Measurements from ENCODE around the gene MEI4. TPM values are rescaled to one million over a fixed set of nuclear protein-coding genes. Genes with fewer than 3 reads are reported as not detected.

MEI4 gene
- total RNA-seq (2013; cell fraction: nucleolus; rRNA removed), result not detected in 2 replicates
- not detected in 2 replicates for total RNA-seq (2014; rRNA removed)
- not detected in 2 replicates for total RNA-seq (2014; rRNA removed; fragmentation: Illumina TruSeq; extraction: Trizol)
- total RNA-seq (2021), result not detected in 2 replicates
- not detected for polyA plus RNA-seq (2011; ENCODE audit: low read depth)
- 0.04 and 0.06 TPM in 2 replicates for polyA plus RNA-seq (2011; rRNA removed)
- 0.01 and 0.02 TPM in 2 replicates for polyA plus RNA-seq (2011; cell fraction: cytosol; rRNA removed)
- polyA plus RNA-seq (2011; cell fraction: nucleus; rRNA removed), result 0.03 TPM in 1 of 2 replicates, not detected in the other
- polyA plus RNA-seq (2012), result not detected in 2 replicates
- polyA plus RNA-seq (2014; fragmentation: Illumina TruSeq; extraction: Trizol), result 0.03 TPM in 1 of 2 replicates, not detected in the other
- polyA plus RNA-seq (2014; fragmentation: Nextera tagmentation; extraction: Ambion mirVana), result not detected
- not detected in 2 replicates for polyA plus RNA-seq (2014; rRNA removed)
- polyA plus RNA-seq (2016; fragmentation: Nextera tagmentation; extraction: Ambion mirVana), result under 1 TPM in 1 of 2 experiments, not detected in 1; 0.03 TPM
- 0.05 and 0.07 TPM in 2 replicates for polyA minus RNA-seq (2011; rRNA and poly(A)+ RNA removed)
- polyA minus RNA-seq (2011; cell fraction: cytosol; rRNA and poly(A)+ RNA removed), result not detected in 2 replicates
- polyA minus RNA-seq (2011; cell fraction: nucleus; rRNA and poly(A)+ RNA removed), result 0.12 TPM in 1 of 2 replicates, not detected in the other
- percentile 5 among the genes with signal in this experiment for Bru-seq, nascent RNA
- BruChase-seq, experiment 1, labeled RNA remaining after a 6-hour chase, result percentile 4 among the genes with signal in this experiment
- BruChase-seq, experiment 2, labeled RNA remaining after a 2-hour chase, result percentile 2 among the genes with signal in this experiment
- long read RNA-seq, experiment 1, result 0 reads
- long read RNA-seq, experiment 2, partial matches to known transcripts, result 0 of 1 reads
- long read RNA-seq, experiment 2, other reads (novel, unspliced or antisense), result 1 of 1 reads

GRCh38 chr6:77652739-77653138 lies at the start of gene MEI4:
Gene MEI4 (plus strand): TSS chr6:77653039. CDS start chr6:77690672, 37,633 bp downstream.
- CTCF ChIA-PET, result interaction anchor here (0.7 to 1.7 kb wide), 2 partner anchors 13 to 33 kb away, joined by 3 to 6 read pairs; no protein-coding TSS in a partner anchor
- no peaks in the 10 kb centered on the region for H3K4me1 ChIP-seq (ENCODE audit: control insufficient read depth, insufficient read depth, low read length)
- ATAC-seq (peak; percentile 61), DNase-seq (ENCODE audit: low read depth, low spot score) (no peak), FAIRE-seq (no peak)
- no peaks in the 10 kb centered on the region for H3K36me3 ChIP-seq (ENCODE audit: control insufficient read depth in 2 of 2, insufficient read depth in 2 of 2, low read length in 1 of 2)
- SMC1A ChIA-PET (ENCODE audit: uncharacterized antibody, unreplicated experiment), result interaction anchor here (0.6 to 1.8 kb wide), 10 partner anchors 13 to 188 kb away, joined by 3 to 8 read pairs (median 3); no protein-coding TSS in a partner anchor
- 0% methylated on average over 2 of the region's 2 CpGs for WGBS (ENCODE audit: insufficient coverage, insufficient replicate concordance, low lambda C conversion rate, missing lambda C conversion rate)
- H3K27ac ChIP-seq (ENCODE audit: control insufficient read depth, insufficient read depth), result no peak within 1 kb of the TSS
- H3K27me3 ChIP-seq (replicated peaks in 1 of 2; ENCODE audit: control insufficient read depth in 2 of 2, insufficient read depth in 2 of 2, low read length in 1 of 2), result no peaks in the 10 kb centered on the region
- H3K9me3 ChIP-seq (replicated peaks; ENCODE audit: control insufficient read depth, insufficient read depth, low read length), result no peaks in the 10 kb centered on the region
- in situ Hi-C loops (cut with MboI) (no loop called here), intact Hi-C loops (cut with micrococcal nuclease; ENCODE audit: unreplicated experiment) (no loop called here)
- BruUV-seq (replicated peaks), result no TSS peak
- no peak within 1 kb of the TSS for H3K4me2 ChIP-seq (ENCODE audit: control insufficient read depth, insufficient read depth)
- H4K20me1 ChIP-seq (ENCODE audit: control insufficient read depth, insufficient read depth), result no peaks in the 10 kb centered on the region
- H3K79me2 ChIP-seq (ENCODE audit: control insufficient read depth, insufficient read depth, low read length), result no peaks in the 10 kb centered on the region
- RAD21 ChIA-PET (ENCODE audit: unreplicated experiment), result interaction anchor here (1.1 to 1.6 kb wide), 4 partner anchors 48 to 273 kb away, joined by 3 to 4 read pairs (median 4); no protein-coding TSS in a partner anchor
- no peak within 1 kb of the TSS for H3K9ac ChIP-seq (ENCODE audit: control insufficient read depth, insufficient read depth, low read length)
- H3K4me3 ChIP-seq, result no peak within 1 kb of the TSS
- POLR2A ChIA-PET, result interaction anchor here (0.5 kb wide), 1 partner anchor 60 kb away, joined by 3 read pairs; no protein-coding TSS in a partner anchor
- no peak within 1 kb of the TSS for H2AFZ ChIP-seq (ENCODE audit: control insufficient read depth, low read depth, low read length)
- no peak for TF ChIP-seq ATF2 (IDR thresholded peaks at IDR 0.05; ENCODE audit: low read length)
- no peak for TF ChIP-seq MEF2A (IDR thresholded peaks at IDR 0.05; ENCODE audit: insufficient read depth, low read depth, low read length)
- TF ChIP-seq PAX5 (IDR thresholded peaks at IDR 0.05; ENCODE audit: borderline replicate concordance, low read depth, low read length), result no peak
- TF ChIP-seq CBFB (IDR thresholded peaks at IDR 0.05; ENCODE audit: low read depth), result no peak
- no peak for TF ChIP-seq SIX5 (IDR thresholded peaks at IDR 0.05; ENCODE audit: low read depth, low read length, severe bottlenecking)
- no peak for TF ChIP-seq MYC (IDR thresholded peaks at IDR 0.05; ENCODE audit: insufficient read depth, insufficient read length, insufficient replicate concordance, low read length, severe bottlenecking)
- no peak for TF ChIP-seq RBBP5 (conservative IDR thresholded peaks at IDR 0.05)
- no peak for TF ChIP-seq MXI1 (IDR thresholded peaks at IDR 0.05; ENCODE audit: low read depth, low read length)
- TF ChIP-seq REST (IDR thresholded peaks at IDR 0.05; ENCODE audit: low read depth, low read length), result no peak

Data from GM12878 (cell line).